HG03565 (cell line): ENCODE results near the gene NANP.
"Not testable (repeated sequence)": the region's sequence is repeated elsewhere in the genome, so short reads cannot be mapped to it uniquely, and the experiment has no call there.

Experiments used
- ATAC-seq: cut with Tn5 transposase; IDR thresholded peaks from one replicate; pipeline ENCODE4 v1.9.1; 2021; ENCODE audit warnings: mild to moderate bottlenecking, moderate library complexity; ENCODE audit not compliant: unreplicated experiment

NANP gene, protein sequence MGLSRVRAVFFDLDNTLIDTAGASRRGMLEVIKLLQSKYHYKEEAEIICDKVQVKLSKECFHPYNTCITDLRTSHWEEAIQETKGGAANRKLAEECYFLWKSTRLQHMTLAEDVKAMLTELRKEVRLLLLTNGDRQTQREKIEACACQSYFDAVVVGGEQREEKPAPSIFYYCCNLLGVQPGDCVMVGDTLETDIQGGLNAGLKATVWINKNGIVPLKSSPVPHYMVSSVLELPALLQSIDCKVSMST

DNA sequence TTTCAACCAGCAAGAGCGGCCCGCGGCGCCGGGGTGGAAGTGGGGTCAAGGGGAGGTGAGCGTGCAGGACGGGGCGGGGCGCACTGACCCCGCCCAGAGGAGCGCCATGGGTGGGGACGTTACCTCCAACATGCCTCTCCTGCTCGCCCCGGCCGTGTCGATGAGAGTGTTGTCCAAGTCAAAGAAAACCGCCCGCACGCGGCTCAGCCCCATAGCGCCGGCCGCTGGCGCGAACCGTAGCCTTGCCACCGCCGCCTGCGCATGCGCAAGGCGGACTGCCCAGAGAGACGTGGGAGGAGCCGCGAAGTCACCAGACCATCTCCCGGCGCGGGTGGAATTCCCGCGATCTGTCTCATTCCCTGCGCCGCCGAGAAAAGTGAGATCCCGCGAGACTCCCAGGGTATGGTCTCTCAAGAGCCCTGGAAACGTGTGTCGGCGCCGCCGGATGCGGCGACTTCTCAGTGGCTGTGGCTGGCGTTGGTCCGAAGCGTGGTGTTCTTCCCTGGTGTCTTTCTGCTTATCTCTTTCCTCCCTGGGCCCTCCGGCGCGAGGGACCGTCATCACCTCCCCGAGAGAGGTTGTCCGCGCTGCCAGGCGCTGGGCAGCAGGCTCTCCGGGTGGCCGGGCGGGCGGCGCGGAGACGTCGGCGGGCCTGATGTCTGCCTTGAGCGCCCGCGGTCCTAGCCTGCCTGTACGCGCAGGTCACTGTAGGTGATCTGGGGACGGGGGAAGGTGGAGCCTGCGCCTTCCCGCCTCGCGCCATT is at the start of gene NANP:
Gene NANP (minus strand): TSS at position 279 of the 764 bp plus-strand sequence. CDS start 66 bp downstream, at position 213.
- peak; percentile 80 for ATAC-seq

DNA sequence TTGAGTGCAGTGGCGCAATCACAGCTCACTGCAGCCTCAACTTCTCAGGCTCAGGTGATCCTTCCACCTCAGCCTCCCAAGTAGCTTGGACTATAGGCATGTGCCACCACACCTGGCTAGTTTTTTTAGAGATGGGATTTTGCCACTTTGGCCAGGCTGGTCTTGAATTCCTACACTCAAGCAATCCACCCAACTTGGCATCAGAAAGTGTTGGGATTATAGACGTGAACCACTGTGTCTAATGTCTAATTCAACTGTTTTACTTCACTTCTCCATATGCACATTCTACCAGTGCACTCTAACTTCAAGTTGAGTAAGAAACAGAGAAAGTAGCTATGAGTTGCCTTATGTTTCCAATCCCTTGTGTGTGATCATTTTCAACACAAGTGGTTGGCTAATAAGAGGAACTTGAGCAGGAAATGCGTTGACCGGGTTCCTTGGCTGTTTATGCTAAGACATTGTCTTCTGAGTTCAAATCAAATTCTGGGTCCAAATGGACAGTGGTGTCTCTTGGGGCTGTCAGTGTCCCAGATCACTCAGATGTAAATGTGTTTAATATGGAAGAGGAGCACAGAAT is 48.9 kb upstream of the NANP start:
- no peak for ATAC-seq

DNA sequence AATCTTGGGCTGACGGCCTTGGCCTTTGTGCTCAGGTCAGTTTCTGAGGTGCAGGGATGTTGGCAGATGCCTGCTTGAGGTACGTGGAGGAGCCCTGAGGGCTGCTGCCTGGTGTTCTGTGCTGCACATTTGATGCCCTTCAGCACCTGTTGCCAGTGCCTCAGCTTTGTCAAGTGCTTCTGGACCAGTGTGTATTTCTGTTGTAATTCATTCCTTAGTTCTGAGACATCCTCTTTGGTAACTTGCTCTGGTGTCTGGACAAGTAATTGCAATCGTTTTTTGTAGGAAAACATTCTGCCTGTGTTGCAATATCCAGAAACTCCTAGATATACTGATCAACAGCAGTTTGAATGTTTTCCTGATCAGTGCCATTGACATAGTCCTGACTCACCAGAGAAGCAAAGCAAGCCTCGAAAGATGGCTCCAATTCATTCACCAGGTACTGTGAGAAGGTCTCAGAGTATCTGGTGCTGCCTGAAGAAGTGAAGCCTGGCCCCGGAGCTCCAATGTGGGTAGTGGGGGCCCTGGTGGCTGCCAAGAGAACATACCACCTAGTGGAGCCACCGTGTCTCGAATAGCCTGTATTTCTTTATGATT is 46.1 kb upstream of the NANP start:
- no peak for ATAC-seq

DNA sequence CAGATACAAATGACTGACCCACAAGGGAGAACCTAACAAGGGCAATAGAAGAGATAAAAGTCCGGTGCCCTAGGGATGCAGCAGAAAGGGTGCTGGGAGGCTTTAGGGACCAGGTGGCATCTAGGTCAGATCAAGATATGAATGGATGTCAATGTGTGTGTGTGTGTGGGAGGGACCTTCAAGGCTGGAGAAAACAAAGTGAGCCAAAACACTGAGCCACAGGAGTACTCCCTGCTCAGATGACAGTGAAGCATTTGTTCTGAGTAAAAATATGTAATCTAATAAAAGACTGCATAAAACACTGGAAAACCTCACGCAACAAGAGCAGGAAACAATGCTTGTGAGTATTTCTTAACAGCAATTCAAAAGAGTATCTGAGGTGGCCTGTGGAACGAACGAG is 44.6 kb upstream of the NANP start:
- no peak for ATAC-seq

DNA sequence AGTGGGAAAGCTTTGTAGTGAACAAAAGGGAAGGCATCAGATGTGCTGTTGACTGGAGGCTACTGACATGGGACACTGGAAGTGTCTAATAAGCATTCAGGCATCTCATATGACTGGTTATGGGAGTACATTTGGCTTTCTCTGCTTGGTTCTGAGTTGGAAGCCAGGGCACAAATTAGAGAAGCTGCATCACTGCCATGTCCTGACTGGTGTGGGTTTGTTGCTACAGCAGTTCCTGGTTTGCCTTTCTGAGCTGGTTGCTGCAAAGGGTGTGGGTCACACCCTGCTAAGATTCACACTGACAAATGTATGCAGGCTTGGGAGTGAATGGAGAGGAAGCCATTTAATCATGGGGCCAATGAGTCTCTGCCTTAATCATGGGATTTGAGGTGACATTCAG is 36.2 kb upstream of the NANP start:
- no peak for ATAC-seq

DNA sequence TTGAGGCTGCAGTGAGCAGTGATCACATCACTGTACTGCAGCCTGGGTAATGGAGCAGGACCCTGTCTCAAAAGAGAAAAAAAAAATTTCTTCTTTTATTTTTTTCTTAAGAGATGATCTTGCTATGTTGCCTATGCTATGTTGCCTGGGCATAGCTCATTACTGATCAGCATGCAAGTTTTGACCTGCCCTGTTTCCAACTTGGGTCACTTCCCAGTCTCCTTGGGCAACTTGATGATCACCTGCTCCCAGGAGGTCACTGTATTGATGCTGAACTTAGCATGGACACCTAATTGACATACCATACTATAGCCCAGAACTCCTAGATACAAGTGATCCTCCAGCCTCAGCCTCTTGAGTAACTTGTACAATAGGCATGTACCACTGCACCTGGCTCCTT is 30.7 kb upstream of the NANP start:
- ATAC-seq = no peak

DNA sequence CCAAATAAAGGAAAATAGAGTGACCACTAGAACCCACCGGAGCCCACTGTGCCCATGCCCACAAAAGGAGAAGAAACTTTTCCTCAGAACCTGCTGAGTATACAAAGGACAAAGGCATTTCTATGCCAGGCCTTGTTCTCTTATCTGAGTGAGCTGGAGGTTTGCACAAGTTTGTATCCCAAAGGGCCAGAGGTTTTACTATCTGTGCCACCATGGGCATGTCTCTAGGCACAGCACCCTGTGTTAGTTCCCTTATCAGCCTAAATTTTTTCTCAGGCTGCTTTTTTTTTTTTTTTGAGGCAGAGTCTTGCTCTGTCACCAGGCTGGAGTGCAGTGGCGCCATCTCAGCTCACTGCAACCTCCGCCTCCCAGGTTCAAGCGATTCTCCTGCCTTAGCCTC is 29.1 kb upstream of the NANP start:
- not testable (repeated sequence) for ATAC-seq

DNA sequence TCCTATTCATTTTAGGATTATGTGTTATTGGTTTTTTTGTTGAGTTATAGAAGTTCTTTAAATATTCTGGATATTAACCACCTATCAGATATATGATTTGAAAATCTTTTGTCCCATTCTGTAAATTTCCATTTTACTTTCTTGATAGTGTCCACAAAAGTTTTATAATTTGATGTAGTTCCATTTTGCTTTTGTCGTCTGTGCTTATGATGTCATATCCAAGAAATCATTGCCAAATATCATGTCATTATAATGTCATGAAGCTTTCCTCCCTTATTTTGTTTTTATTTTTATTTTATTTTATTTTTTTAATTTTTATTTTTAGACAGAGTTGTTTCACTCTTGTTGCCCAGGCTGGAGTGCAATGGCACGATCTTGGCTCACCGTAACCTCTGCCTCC is 21.0 kb upstream of the NANP start:
- ATAC-seq = no peak

DNA sequence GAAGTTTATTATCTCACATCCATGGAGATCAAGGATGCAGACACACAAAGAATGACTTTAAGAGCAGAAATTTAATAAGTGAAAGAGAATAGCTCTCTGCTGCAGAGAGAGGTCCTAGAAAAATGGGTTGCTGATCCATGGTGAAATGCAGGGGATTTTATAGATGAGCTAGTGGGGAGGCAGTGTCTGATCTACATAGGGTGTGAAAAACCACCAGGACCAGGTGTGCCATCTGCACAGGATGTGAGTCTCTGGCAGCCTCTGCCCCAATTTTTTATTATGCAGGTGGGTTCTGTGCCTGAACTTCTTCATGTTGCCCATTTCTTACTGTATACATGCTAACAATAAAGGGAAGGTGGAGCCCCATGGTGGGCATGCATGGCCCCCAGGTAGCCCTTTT is 19.9 kb upstream of the NANP start:
- ATAC-seq = no peak

DNA sequence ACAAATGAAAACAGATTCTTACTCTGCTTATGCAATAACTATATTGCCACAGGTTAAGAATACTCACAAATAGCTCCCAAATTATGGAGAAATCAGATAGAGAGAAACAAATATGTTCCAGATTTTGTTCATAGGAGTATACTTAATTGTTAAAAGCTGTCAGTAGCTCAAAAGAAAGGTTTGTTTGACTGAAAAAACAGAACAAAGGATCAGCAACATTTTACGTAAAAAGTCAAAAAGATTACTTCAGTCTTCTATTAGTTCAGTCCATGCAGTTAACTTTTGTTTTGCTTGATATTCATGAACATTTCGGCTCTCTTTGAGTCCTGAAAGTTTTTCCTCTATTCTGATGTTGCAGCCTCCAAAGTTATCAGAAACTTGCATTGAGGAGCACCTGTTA is 13.4 kb upstream of the NANP start:
- no peak for ATAC-seq

DNA sequence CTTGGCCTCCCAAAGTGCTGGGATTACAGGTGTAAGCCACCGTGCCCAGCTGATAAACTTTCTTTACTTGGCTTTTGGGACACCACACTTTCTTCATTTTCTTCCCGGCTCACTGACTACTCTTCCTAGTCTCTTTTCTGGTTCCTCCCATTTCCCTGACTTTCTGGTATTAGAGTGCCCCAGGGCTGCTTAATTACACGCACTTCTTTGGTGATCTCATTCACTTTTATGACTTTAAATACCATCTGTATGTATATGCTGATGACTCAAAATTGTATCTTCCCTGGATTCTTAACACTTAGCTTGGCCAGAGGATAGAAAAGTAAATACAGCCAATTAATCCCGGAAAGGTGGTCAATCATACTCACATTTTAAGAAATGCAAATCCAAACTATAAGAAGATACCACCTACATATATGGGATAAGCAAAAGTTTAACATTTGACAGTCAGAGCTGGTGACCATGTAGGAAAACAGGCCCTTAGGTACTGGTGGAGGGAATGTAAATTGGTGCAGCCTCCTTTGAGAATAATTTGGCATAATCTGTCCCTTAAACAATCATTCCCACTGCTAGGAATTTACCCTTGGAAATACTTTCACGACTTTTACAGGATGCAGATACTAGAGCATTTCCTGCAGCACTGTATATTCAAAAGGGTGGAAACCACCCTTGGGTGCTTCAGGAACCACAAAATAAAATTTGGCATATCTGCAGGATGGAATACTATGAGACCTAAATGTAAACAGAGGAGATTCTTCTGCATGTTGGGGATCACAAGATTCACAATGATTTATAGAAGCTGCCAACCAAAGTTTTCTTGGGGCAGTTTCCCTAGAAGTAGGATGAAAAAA is 9.4 kb upstream of the NANP start:
- ATAC-seq = no peak

DNA sequence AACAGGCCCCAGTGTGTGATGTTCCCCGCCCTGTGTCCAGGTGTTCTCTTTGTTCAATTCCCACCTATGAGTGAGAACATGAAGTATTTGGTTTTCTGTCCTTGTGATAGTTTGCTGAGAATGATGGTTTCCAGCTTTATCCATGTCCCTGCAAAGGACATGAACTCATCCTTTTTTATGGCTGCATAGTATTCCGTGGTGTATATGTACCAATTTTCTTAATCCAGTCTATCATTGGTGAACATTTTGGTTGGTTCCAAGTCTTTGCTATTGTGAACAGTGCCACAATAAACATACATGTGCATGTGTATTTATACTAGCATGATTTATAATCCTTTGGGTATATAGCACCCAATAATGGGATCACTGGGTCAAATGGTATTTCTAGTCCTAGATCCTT is 6.8 kb upstream of the NANP start:
- not testable (repeated sequence) for ATAC-seq

DNA sequence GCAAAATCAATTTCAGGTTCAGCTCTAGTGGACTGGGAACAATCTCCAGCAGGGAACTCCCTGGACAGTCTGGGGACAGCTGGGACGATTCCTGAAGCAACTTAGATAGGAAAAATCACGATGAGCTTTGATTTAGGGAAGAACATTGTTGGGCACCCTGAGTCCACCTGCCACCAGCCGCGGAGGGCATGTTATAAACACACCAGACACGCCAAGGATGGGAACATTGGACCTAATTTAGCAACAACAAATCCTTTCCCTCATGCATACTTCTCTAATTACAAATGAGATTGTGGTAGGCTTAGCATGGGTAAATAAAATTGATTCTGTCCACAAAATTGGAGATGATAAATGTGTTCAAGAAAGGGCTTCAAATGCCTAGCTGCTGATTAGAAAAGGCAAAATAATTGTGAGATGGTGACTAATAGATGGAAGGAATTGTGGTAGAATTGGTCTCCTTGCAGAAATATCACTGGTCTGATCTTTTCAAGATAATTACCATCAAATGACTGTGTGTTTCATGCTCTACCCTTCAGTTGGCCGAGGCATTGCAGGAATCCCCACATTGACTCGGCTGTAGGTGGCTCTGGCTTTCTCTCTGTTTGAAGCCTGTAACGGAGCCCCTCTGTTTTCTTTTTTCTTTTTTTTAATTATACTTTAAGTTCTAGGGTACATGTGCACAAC is 6.1 kb upstream of the NANP start:
- ATAC-seq = no peak

DNA sequence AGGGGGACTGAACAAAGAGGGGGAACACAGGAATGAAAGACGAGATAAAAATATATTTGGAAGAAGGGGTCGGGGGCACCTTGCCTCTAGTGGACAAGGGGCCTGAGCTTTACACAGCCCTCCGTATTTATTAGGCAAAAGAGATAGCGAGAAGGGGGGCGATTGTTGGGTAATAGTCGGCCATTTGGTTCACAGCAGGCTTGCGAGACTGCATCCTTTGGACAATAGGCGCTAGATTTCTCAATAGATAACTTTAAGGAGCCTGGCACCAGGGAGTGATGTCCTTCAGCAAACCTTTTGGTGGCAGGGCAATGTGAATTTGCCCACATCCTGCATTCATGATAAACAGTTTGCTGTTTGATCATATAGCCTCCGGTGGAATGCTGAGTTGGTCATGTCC is 3.0 kb upstream of the NANP start:
- no peak for ATAC-seq

DNA sequence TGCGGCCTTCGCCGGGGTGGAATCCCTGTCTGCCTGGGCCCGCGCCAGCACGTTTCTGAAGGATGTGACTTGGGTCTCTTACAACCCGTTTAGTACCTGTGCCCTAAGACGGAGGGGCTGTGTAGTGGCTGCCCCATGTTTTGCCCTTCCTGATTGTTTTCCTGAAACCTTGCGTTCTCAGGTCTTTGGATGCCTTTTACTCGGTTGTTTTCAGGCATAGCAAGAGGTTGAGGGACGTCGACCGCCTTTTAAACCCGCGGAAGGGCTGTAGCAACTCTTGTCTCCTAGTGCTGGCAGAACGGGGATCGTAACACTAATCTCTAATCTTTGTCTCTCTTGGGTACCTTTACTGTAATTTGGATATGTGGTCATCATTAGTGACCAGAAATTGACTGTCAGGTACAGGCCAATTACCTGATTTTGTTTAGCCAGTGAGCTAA is 706 bp upstream of the NANP start:
- ATAC-seq = no peak

DNA sequence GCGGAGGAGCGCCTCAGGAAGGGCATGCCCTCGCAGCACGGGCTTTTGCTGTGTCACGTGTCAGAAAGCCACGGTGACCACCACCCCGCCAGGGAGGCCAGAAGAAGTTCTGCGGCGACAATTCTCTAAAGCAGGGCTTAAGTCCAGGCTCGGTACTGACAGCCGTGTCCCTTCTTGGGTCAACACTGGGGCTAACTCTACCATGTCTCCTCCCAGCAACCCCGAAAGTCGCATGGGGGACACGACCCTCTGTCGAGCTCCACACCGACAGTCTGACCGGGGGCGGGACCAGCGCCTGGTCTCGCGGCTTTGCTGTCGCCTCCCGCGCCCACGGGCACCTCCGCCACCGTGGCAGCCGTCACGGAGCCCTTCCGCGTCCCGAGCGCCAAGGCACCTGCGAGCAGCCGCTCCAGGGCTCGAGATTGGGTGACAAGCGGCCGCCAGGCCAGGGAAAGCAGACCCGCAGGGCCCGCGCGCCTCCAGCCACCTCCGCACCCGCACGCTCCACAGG is 534 bp downstream of the NANP start:
- peak; percentile 11 for ATAC-seq

DNA sequence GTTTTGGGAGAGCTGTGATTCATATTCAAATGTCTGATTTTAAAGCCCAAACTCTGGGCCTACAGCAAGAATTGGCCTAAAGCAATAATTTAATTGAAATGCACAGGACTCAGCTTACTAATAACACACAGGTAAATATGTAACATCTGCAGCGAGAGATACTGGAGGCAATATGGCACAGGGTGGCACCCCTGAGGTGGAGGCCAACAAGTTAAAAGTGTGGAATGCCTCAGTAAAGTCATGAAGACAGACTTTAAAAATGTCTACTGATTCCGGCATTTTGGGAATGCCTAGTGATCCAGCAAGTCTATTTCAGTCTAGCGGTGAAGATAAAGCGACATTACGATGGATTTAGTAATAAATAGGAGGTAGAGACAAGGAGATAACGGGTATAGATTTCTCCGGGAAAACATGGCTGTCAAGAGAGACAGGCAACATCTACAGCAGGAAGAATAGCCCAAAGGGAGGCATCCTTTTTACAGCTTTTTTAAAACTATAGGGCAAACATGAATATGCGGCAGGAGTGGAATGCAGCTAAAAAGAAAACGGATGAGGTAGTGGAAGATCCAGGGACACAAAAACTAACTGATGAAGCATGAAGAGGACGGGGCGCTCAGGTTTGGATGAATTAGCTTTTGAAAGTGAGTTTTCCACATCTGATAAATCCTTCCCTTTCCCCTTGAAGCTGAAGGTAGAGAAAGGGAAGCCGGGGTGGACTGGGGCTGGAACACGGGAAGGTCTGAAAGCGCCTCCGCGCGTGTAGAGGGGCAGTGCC is 1.2 kb downstream of the NANP start:
- no peak for ATAC-seq

DNA sequence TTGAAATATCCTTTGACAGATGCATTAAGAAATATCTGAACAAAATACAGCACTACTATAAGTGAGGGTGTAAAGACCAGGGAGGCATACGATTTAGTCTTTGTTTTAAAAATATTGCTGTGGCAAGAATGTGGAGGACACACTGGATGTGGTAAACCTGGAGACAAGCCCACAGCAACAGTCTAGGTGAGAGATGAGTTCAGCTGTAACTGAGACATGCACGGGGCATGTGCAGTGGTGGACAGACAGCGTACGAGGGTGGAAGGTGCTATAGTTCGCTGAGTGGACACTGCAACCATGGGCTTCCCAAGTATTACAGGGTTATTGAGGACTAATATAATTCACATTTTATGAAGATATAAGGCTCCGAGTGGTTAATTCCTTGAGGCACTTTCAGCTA is 1.8 kb downstream of the NANP start:
- no peak for ATAC-seq

DNA sequence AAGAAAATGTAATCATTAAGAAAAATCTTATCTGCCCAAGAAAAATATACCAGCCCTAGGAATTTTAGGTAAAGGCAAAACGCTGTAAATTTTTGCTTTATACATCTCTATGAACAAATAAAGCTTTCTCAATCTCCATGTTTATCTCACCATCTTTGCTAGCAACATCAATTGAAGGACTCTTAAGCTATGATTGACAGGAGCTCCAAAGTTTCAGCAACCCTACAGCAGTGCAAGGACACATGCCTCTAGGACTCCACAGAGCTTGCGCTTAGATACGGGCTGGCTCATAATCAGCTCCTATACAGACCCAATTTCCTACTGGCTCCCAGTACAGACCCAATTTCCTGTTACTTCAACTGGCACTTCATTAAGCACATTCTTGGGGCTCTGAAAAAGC is 4.3 kb downstream of the NANP start:
- no peak for ATAC-seq
